Measurements from ENCODE around the gene DNAH8. TPM values are rescaled to one million over a fixed set of nuclear protein-coding genes. Genes with fewer than 3 reads are reported as not detected.

DNAH8 gene, protein sequence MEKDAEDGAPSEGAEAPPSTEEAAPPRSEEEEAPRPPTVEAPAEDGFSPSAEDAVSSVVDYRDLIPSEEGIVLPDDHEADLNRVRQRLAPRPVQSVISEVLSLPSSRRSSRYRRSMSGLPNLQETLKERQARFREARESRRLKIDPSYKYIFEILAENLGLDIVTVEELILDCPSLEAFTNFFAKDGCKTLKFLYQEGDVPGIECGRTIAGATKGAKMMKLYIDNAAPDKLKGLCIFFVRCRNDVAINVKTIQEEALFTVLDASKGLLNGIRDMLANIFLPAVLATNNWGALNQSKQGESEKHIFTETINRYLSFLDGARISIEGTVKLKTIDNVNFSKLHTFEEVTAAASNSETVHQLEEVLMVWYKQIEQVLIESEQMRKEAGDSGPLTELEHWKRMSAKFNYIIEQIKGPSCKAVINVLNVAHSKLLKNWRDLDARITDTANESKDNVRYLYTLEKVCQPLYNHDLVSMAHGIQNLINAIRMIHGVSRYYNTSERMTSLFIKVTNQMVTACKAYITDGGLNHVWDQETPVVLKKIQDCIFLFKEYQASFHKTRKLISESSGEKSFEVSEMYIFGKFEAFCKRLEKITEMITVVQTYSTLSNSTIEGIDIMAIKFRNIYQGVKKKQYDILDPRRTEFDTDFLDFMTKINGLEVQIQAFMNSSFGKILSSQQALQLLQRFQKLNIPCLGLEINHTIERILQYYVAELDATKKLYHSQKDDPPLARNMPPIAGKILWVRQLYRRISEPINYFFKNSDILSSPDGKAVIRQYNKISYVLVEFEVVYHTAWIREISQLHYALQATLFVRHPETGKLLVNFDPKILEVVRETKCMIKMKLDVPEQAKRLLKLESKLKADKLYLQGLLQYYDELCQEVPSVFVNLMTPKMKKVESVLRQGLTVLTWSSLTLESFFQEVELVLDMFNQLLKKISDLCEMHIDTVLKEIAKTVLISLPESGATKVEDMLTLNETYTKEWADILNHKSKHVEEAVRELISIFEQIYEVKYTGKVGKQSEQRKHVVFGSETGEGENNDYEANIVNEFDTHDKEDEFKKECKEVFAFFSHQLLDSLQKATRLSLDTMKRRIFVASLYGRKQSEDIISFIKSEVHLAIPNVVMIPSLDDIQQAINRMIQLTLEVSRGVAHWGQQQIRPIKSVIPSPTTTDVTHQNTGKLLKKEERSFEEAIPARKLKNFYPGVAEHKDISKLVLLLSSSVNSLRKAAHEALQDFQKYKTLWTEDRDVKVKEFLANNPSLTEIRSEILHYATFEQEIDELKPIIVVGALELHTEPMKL (N-terminal part only)
- under 0.01 TPM for total RNA-seq (2013)
- polyA plus RNA-seq (not detected), polyA minus RNA-seq (not detected in 2 replicates), total RNA-seq (0.12 to 8.5 (median 0.27) reads per million in 11 experiments)

DNA sequence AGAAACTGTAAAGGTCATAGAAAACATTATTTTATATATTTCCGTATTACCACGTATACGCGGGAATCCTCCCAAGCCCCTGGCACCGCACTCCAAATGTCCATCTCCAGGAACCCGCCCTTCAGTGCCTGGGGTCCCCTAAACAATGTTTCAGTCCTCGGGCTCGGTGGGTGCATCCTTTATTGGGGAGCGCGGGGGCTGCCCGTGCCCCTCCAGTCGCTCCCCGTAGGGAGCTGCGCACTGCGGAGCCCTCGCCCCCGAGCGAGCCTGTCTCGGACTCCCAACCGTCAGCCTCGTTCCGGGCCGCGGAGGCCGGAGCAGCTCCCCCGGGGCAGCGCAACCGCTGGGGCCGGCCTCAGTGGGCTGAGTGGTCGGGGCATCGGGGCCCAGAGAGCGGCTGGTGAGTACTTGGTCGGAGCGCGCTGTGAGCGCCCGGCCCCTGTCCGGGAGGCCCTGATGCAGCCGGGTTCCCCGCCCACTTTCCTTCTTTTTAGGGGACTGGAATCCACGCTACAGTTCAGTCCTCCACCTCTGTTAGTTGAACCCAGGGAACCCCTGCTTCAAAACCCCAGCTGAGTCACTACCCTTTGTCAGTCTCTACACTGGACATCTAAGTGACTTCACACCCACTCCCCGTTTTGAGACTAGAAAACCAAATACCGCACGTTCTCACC, at the start of gene DNAH8:
TSS of gene DNAH8 (plus strand) at position 296 of the 674 bp plus-strand sequence. CDS start 7,499 bp downstream, outside the sequence.
- Mint-ChIP-seq H3K4me1 (peaks cover 21% of the 10 kb centered on the region), H3K36me3 (peaks cover 0 to 8% of the 10 kb centered on the region in 2 donors), H3K4me3 (peak within 1 kb of the TSS; percentile 53 to 86), H3K9me3 (peaks cover 0 to 6% (median 1%) of the 10 kb centered on the region in 7 donors), H3K27me3 (ENCODE audit: low read depth in 3 of 3) (peaks cover 37 to 48% (median 46%) of the 10 kb centered on the region in 3 donors), H3K27ac (no peak within 1 kb of the TSS)
- intact Hi-C loops (cut with micrococcal nuclease): no loop called here
- Histone ChIP-seq H3K36me3 (replicated peaks in 1 of 2; ENCODE audit: control insufficient read depth in 1 of 2, insufficient read depth in 2 of 2, low read length in 2 of 2) (no peaks in the 10 kb centered on the region), H3K27ac (ENCODE audit: low read depth in 1 of 2, low read length in 2 of 2) (no peak within 1 kb of the TSS), H3K4me2 (replicated peaks; ENCODE audit: extremely low read depth, low read length, poor library complexity, severe bottlenecking) (peak within 1 kb of the TSS; percentile 41), H3K4me1 (ENCODE audit: control insufficient read depth in 1 of 2, insufficient read depth in 2 of 2, low read length in 2 of 2) (peaks cover 7 to 12% of the 10 kb centered on the region in 2 donors), H4K20me1 (ENCODE audit: insufficient read depth, low read length) (no peaks in the 10 kb centered on the region), H3K79me2 (ENCODE audit: insufficient read depth, low read length) (no peaks in the 10 kb centered on the region), H3K9ac (ENCODE audit: insufficient read depth, low read length, poor library complexity, severe bottlenecking) (no peak within 1 kb of the TSS), H3K27me3 (ENCODE audit: control insufficient read depth in 2 of 2, insufficient read depth in 2 of 2, low read length in 2 of 2) (peaks cover 44 to 56% of the 10 kb centered on the region in 2 donors), H2AFZ (ENCODE audit: insufficient read depth, low read depth, low read length, poor library complexity, severe bottlenecking) (peak within 1 kb of the TSS; percentile 44), H3K9me3 (replicated peaks in 1 of 2; ENCODE audit: control insufficient read depth in 1 of 2, insufficient read depth in 1 of 2, low read length in 2 of 2) (peaks cover 0 to 4% of the 10 kb centered on the region in 2 donors), H3K4me3 (replicated peaks in 1 of 3; ENCODE audit: low read depth in 2 of 3, low read length in 3 of 3) (peak within 1 kb of the TSS in 2 of 3 experiments; percentile 12 to 47)
- 1% methylated on average over 40 of the region's 44 CpGs for WGBS (ENCODE audit: insufficient coverage)
- DNase-seq: peak in 1 of 3 donors; percentile 29
- TF ChIP-seq, protein P1, sequence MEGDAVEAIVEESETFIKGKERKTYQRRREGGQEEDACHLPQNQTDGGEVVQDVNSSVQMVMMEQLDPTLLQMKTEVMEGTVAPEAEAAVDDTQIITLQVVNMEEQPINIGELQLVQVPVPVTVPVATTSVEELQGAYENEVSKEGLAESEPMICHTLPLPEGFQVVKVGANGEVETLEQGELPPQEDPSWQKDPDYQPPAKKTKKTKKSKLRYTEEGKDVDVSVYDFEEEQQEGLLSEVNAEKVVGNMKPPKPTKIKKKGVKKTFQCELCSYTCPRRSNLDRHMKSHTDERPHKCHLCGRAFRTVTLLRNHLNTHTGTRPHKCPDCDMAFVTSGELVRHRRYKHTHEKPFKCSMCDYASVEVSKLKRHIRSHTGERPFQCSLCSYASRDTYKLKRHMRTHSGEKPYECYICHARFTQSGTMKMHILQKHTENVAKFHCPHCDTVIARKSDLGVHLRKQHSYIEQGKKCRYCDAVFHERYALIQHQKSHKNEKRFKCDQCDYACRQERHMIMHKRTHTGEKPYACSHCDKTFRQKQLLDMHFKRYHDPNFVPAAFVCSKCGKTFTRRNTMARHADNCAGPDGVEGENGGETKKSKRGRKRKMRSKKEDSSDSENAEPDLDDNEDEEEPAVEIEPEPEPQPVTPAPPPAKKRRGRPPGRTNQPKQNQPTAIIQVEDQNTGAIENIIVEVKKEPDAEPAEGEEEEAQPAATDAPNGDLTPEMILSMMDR (IDR thresholded peaks at IDR 0.05): no peak

All from CD14-positive monocyte (primary cell).